AG04450 (cell line): Measurements from ENCODE around the gene FABP1. TPM values are rescaled to one million over a fixed set of nuclear protein-coding genes. Genes with fewer than 3 reads are reported as not detected.

ENCODE experiments used
- CTCF ChIA-PET: fragments of 300-600, 350-600 bp; formaldehyde crosslinking; extraction: SDS; loops from one replicate; lab custom pipeline; 2022; ENCODE audit warnings: antibody characterized with exemption, inconsistent platforms; lab: Charles Lee
- POLR2A ChIA-PET: fragments of 350-600 bp; formaldehyde crosslinking; extraction: SDS; loops from one replicate; lab custom pipeline; 2021; ENCODE audit warnings: antibody characterized with exemption, inconsistent platforms; lab: Yijun Ruan, JAX
- DNase-seq: peaks from one replicate; pipeline ENCODE4 v3.0.0-alpha.2; 2011; ENCODE audit warnings: low read depth, low spot score
- H3K27ac ChIP-seq: one replicate; pipeline ENCODE4 v1.5.1; 2012; ENCODE audit warnings: low read depth, low read length, control low read depth
- H3K27me3 ChIP-seq: one replicate; pipeline ENCODE4 v1.6.0; 2012; ENCODE audit warnings: low read length; ENCODE audit not compliant: control insufficient read depth, insufficient read depth
- H3K4me3 ChIP-seq: 2 replicates; pipeline ENCODE4 v1.5.1; 2011; ENCODE audit warnings: mild to moderate bottlenecking, low read depth, low read length, control low read depth
- H3K9me3 ChIP-seq: 2 replicates; pipeline ENCODE4 v1.5.1; 2012; ENCODE audit warnings: low read length; ENCODE audit not compliant: control insufficient read depth, insufficient read depth
- CTCF ChIP-seq: IDR thresholded peaks from 2 replicates; pipeline ENCODE4 v1.5.1; 2011; ENCODE audit warnings: low read depth, low read length, control low read depth, inconsistent platforms
- polyA plus RNA-seq: library from polyadenylated mRNA; depleted of rRNA; stranded (reverse); fragments of >200 nt; gene quantifications from 2 replicates; pipeline ENCODE4 v1.2.3, GENCODE V29; 2011

FABP1 gene
- polyA plus RNA-seq, 1 experiment, result not detected

GRCh38 chr2:88091943-88092342, 35.9 kb downstream of the FABP1 start:
- no peak for TF ChIP-seq CTCF
- peaks cover 8% of the 10 kb centered on the region for H3K27me3 ChIP-seq
- POLR2A ChIA-PET, result no interaction called here
- no peak for DNase-seq
- no peaks in the 10 kb centered on the region for H3K9me3 ChIP-seq
- CTCF ChIA-PET, result interaction anchor here (1.3 kb wide), 1 partner anchor 32 kb away, joined by 3 read pairs; no protein-coding TSS in a partner anchor
- H3K27ac ChIP-seq, result no peak overlapping the region
- H3K4me3 ChIP-seq, result no peak overlapping the region

GRCh38 chr2:88090446-88091283, 37.2 kb downstream of the FABP1 start:
- no peak for DNase-seq
- Histone ChIP-seq H3K27me3 (peaks cover 10% of the 10 kb centered on the region), H3K4me3 (no peak overlapping the region), H3K27ac (no peak overlapping the region), H3K9me3 (no peaks in the 10 kb centered on the region)
- POLR2A ChIA-PET, result no interaction called here
- CTCF ChIA-PET, result no interaction called here
- no peak for TF ChIP-seq CTCF

- ChIA-PET CTCF (no interaction called here), POLR2A (no interaction called here)
Measured at GRCh38 chr2:88088999-88089398, 38.9 kb downstream of the FABP1 start.

GRCh38 chr2:88087763-88088162, 40.1 kb downstream of the FABP1 start:
- Histone ChIP-seq H3K27me3 (peaks cover 6% of the 10 kb centered on the region), H3K4me3 (no peak overlapping the region), H3K27ac (no peak overlapping the region), H3K9me3 (no peaks in the 10 kb centered on the region)
- TF ChIP-seq CTCF, result no peak
- POLR2A ChIA-PET, result no interaction called here
- CTCF ChIA-PET, result no interaction called here
- DNase-seq, result no peak

More at GRCh38 chr2:88088999-88089398, 38.9 kb downstream of the FABP1 start:
- Histone ChIP-seq H3K27ac (no peak overlapping the region), H3K4me3 (no peak overlapping the region), H3K27me3 (peaks cover 6% of the 10 kb centered on the region), H3K9me3 (no peaks in the 10 kb centered on the region)
- no peak for DNase-seq
- no peak for TF ChIP-seq CTCF

- no peak overlapping the region for H3K4me3 ChIP-seq
- peaks cover 6% of the 10 kb centered on the region for H3K27me3 ChIP-seq
- CTCF ChIA-PET, result no interaction called here
- no peak for DNase-seq
- POLR2A ChIA-PET, result no interaction called here
- TF ChIP-seq CTCF, result no peak
- H3K27ac ChIP-seq, result no peak overlapping the region
- H3K9me3 ChIP-seq, result no peaks in the 10 kb centered on the region
Measured at GRCh38 chr2:88087073-88087472, 40.8 kb downstream of the FABP1 start.
